ENCODE data around the gene RAB10.

Gene RAB10

DNA sequence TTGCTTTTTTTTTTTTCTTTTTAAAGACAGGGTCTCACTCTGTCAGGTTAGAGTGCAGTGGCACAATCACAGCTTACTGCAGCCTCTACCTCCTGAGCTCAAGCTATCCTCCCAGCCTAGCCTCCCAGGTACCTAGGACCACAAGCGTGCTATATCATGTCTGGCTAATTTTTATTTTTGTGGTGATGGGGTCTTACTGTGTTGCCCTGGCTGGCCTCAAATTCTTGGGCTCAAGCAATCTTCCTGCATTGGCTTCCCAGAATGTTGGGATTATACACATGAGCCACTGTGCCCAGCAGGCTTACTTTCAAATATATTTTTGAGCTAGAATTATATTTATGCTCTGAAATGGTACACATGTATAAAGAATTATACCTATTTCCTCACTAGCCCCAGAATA lies 85.6 kb downstream of the RAB10 start:
- TF ChIP-seq FOXP2 (optimal IDR thresholded peaks at IDR 0.05; ENCODE audit: borderline replicate concordance, extremely low read depth, extremely low read length, insufficient read depth) (no peak), SIN3A (IDR thresholded peaks at IDR 0.05; ENCODE audit: borderline replicate concordance, insufficient read depth, low read length) (no peak), TAF1 (IDR thresholded peaks at IDR 0.05; ENCODE audit: borderline replicate concordance, insufficient read depth, low read length) (no peak), POLR2AphosphoS5 (IDR thresholded peaks at IDR 0.05; ENCODE audit: low read depth, low read length) (no peak)
- TF ChIP-seq, protein P1, sequence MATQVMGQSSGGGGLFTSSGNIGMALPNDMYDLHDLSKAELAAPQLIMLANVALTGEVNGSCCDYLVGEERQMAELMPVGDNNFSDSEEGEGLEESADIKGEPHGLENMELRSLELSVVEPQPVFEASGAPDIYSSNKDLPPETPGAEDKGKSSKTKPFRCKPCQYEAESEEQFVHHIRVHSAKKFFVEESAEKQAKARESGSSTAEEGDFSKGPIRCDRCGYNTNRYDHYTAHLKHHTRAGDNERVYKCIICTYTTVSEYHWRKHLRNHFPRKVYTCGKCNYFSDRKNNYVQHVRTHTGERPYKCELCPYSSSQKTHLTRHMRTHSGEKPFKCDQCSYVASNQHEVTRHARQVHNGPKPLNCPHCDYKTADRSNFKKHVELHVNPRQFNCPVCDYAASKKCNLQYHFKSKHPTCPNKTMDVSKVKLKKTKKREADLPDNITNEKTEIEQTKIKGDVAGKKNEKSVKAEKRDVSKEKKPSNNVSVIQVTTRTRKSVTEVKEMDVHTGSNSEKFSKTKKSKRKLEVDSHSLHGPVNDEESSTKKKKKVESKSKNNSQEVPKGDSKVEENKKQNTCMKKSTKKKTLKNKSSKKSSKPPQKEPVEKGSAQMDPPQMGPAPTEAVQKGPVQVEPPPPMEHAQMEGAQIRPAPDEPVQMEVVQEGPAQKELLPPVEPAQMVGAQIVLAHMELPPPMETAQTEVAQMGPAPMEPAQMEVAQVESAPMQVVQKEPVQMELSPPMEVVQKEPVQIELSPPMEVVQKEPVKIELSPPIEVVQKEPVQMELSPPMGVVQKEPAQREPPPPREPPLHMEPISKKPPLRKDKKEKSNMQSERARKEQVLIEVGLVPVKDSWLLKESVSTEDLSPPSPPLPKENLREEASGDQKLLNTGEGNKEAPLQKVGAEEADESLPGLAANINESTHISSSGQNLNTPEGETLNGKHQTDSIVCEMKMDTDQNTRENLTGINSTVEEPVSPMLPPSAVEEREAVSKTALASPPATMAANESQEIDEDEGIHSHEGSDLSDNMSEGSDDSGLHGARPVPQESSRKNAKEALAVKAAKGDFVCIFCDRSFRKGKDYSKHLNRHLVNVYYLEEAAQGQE (IDR thresholded peaks at IDR 0.05; ENCODE audit: insufficient read depth in 1 of 2, low read depth in 2 of 2, low read length in 2 of 2) = no peak

DNA sequence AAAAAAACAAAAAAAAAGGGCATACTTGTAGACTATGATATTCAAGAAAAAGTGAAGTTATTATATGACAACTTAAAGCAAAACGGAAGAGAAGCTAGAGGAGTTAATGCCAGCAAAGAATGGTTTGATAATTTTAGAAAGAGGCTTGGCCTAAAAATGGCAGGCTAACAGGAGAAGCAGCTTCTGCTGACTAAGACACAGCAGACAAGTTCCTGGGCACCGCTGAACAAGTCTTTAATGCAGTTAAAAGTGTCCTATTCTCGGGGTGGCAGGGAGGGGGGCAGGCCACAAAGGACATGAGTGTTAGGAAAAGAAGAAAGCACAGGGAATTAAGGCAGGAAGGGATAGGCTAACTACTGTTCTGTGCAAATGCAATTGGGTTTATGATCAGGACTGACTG lies 88.7 kb downstream of the RAB10 start:
- TF ChIP-seq, protein P1 (IDR thresholded peaks at IDR 0.05; ENCODE audit: insufficient read depth in 1 of 2, low read depth in 2 of 2, low read length in 2 of 2) = no peak
- TF ChIP-seq TAF1 (IDR thresholded peaks at IDR 0.05; ENCODE audit: borderline replicate concordance, insufficient read depth, low read length) (no peak), SIN3A (IDR thresholded peaks at IDR 0.05; ENCODE audit: borderline replicate concordance, insufficient read depth, low read length) (no peak), FOXP2 (optimal IDR thresholded peaks at IDR 0.05; ENCODE audit: borderline replicate concordance, extremely low read depth, extremely low read length, insufficient read depth) (no peak), POLR2AphosphoS5 (IDR thresholded peaks at IDR 0.05; ENCODE audit: low read depth, low read length) (no peak)

DNA sequence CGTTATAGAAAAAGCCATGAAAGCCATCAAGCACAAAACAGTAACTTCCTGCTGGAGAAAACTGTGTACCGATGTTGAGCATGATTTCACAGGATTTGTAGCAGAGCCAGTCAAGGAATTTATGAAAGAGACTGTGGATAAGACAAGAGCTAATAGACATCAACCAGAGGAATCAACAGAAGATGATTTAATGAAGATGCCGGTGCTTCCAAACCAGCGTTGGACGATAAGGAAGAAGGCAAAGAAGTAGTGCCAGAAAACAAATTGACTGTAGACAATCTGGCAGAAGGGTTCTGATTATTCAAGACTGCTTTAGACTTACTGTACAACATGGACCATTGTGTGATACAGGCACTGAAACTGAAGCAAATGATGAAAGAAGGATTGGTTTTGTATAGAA lies 89.5 kb downstream of the RAB10 start:
- no peak for TF ChIP-seq FOXP2 (optimal IDR thresholded peaks at IDR 0.05; ENCODE audit: borderline replicate concordance, extremely low read depth, extremely low read length, insufficient read depth)
- TF ChIP-seq TAF1 (IDR thresholded peaks at IDR 0.05; ENCODE audit: borderline replicate concordance, insufficient read depth, low read length) = no peak
- TF ChIP-seq POLR2AphosphoS5 (IDR thresholded peaks at IDR 0.05; ENCODE audit: low read depth, low read length) = no peak
- no peak for TF ChIP-seq SIN3A (IDR thresholded peaks at IDR 0.05; ENCODE audit: borderline replicate concordance, insufficient read depth, low read length)
- TF ChIP-seq, protein P1 (IDR thresholded peaks at IDR 0.05; ENCODE audit: insufficient read depth in 1 of 2, low read depth in 2 of 2, low read length in 2 of 2) = no peak

DNA sequence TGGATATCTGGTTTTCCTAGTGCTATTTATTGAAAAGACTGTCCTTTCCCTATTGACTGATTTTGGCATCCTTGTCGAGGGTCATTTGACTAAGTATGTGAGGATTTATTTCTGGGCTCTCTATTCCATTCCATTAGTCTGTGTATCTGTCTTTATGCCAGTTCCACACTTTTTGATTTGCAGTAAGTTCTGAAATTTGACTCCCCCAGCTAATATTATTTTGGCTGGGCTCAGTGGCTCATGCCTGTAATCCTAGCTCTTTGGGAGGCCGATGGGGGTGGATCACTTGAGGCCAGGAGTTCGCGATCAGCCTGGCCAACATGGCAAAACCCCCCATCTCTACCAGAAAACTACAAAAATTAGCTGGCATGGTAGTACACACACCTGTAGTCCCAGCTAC lies 92.2 kb downstream of the RAB10 start:
- TF ChIP-seq TAF1 (IDR thresholded peaks at IDR 0.05; ENCODE audit: borderline replicate concordance, insufficient read depth, low read length) = no peak
- TF ChIP-seq, protein P1 (IDR thresholded peaks at IDR 0.05; ENCODE audit: insufficient read depth in 1 of 2, low read depth in 2 of 2, low read length in 2 of 2) = no peak
- no peak for TF ChIP-seq SIN3A (IDR thresholded peaks at IDR 0.05; ENCODE audit: borderline replicate concordance, insufficient read depth, low read length)
- TF ChIP-seq FOXP2 (optimal IDR thresholded peaks at IDR 0.05; ENCODE audit: borderline replicate concordance, extremely low read depth, extremely low read length, insufficient read depth) = no peak
- TF ChIP-seq POLR2AphosphoS5 (IDR thresholded peaks at IDR 0.05; ENCODE audit: low read depth, low read length) = no peak

DNA sequence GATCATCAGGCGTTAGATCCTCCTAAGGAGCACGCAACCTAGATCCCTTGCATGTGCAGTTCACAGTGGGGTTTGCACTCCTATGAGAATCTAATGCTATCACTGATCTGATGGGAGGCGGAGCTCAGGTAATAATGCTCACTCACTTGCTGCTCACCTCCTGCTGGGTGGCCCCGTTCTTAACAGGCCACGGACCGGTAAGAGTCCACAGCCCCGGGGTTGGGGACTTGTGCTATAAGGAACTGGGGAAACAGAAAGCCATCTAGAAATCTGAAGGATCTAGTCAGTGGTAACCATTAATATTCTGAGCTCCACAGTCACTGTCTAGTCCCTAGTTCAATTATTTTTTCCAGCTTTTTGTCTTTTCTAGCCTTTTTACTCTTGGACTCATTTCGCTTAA lies 94.3 kb downstream of the RAB10 start:
- TF ChIP-seq FOXP2 (optimal IDR thresholded peaks at IDR 0.05; ENCODE audit: borderline replicate concordance, extremely low read depth, extremely low read length, insufficient read depth) = no peak
- no peak for TF ChIP-seq SIN3A (IDR thresholded peaks at IDR 0.05; ENCODE audit: borderline replicate concordance, insufficient read depth, low read length)
- no peak for TF ChIP-seq TAF1 (IDR thresholded peaks at IDR 0.05; ENCODE audit: borderline replicate concordance, insufficient read depth, low read length)
- TF ChIP-seq POLR2AphosphoS5 (IDR thresholded peaks at IDR 0.05; ENCODE audit: low read depth, low read length) = no peak
- TF ChIP-seq, protein P1 (IDR thresholded peaks at IDR 0.05; ENCODE audit: insufficient read depth in 1 of 2, low read depth in 2 of 2, low read length in 2 of 2) = no peak

Measured in PFSK-1 (cell line).